ENCODE data around the gene ASMTL.
"Not testable (repeated sequence)": the region's sequence is repeated elsewhere in the genome, so short reads cannot be mapped to it uniquely, and the experiment has no call there.

The ASMTL gene

GRCh38 chrX:1427756-1428155 lies 25.0 kb downstream of the ASMTL start:
- no peak for DNase-seq

- DNase-seq, result not testable (repeated sequence)
Observed at GRCh38 chrX:1426321-1426720, 26.4 kb downstream of the ASMTL start.

DNA sequence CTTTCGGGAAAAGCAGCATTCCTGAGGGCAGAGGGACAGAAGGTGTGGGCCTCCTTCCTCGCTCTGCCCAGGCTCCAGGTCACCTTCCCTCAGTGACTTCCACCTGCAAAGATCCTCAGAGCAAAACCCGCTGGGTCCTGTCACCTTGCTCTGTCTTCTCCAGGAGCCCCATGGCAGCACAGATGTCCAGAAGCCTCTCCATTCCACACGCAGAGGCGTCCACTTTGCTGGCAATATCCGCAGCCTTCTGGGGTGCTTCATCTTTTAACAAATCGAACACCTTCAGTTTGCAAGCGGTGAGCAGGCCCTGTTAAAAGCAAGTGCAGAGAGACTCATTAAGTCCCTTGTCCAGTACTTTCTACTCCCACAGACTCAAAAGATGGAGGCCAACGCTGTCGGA lies 27.3 kb downstream of the ASMTL start:
- DNase-seq, result no peak

DNA sequence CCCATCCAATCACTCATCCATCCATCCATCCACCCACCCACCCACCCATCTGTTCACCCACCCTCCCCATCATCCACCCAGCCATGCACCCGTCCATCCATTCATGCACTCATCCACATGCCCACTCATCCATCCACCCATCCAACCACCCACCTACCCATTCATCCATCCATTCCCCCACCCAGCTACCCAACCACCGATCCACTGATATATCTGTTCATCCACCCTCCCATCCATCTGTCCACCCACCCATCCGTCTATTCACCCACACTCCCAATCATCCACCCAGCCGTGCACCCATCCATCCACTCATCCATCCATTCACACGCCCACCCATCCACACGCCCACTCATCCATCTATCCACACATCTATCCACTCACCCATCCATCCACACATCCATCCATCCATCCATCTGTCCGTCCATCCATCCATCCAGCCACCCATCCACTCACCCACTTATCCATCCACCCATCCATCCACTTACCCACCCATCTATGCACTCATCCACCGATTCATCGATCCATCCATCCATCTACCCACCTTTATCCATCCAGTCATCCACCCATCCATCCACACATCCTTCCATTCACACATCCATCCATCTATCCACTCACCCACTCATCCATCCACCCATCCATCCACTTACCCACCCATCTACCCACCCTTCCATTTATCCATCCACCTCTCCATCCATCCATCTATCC lies 28.4 kb downstream of the ASMTL start:
- DNase-seq, result no peak

GRCh38 chrX:1423215-1423614 lies 29.5 kb downstream of the ASMTL start:
- DNase-seq, result no peak

GRCh38 chrX:1422135-1422465 lies 30.6 kb downstream of the ASMTL start:
- no peak for DNase-seq

GRCh38 chrX:1421433-1422134 lies 31.1 kb downstream of the ASMTL start:
- DNase-seq, result no peak

DNA sequence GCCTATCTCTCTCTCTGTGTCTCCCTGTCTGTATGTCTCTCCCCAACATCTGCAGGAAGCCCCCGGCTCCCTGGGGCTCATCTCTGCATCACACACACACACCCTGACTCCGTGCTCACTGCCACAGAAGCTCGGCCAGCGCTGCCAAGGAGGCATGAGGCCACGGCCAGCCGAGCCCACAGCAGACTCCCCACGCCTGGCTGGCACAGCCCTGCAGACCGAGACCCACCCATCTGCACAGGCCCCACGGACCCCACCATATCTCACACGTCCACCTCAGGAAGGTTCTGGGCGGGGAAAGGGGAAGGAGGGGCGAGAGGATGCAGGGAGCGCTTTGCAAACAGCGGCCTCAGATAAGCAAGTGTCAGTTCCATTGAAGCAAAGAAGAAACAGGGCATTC lies 32.3 kb downstream of the ASMTL start:
- DNase-seq, result no peak

DNA sequence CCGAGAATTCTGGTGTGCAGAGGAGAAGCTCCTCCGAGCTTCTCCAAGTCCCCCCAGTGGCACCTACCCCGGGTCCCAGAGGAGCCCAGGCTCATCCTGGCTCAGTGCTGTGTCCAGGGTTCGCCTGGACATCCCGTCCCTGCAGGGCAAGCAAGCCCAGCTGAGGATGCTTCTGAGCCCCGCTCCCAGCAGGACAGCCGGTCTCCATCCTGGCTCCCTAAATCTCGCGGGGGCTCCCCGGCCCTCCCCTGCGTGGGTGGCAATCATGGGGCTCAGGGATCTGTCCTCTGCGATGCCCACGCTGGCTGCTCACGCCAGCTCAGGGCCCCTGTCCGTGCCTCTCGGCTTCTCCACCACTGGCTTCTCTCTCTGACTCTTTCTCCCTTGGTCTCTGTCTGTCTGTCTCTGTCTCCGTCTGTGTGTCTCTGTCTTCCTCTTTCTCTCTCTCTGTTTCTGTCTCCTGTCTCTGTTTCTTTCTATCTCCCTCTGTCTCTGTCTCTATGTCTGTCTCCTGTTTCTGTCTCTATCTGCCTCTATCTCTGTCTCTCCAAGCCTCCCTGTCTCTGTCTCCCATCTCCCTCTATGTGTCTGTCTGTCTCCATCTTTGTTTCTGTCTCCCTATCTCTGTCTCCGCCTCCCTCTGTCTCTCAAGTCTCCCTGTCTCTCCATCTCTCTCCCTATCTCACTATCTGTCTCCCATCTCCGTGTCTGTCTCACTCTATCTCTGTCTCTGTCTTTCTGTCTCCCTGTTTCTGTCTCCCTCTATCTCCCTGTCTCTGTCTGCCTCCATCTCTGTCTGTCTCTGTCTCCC lies 33.0 kb downstream of the ASMTL start:
- DNase-seq, result no peak

GRCh38 chrX:1418901-1419544 lies 33.7 kb downstream of the ASMTL start:
- DNase-seq, result no peak

- no peak for DNase-seq
Observed at GRCh38 chrX:1417921-1418771, 34.6 kb downstream of the ASMTL start.

GRCh38 chrX:1416965-1417760 lies 35.5 kb downstream of the ASMTL start:
- DNase-seq, result peak; percentile 43

- no peak for DNase-seq
Observed at GRCh38 chrX:1416327-1416784, 36.4 kb downstream of the ASMTL start.

DNA sequence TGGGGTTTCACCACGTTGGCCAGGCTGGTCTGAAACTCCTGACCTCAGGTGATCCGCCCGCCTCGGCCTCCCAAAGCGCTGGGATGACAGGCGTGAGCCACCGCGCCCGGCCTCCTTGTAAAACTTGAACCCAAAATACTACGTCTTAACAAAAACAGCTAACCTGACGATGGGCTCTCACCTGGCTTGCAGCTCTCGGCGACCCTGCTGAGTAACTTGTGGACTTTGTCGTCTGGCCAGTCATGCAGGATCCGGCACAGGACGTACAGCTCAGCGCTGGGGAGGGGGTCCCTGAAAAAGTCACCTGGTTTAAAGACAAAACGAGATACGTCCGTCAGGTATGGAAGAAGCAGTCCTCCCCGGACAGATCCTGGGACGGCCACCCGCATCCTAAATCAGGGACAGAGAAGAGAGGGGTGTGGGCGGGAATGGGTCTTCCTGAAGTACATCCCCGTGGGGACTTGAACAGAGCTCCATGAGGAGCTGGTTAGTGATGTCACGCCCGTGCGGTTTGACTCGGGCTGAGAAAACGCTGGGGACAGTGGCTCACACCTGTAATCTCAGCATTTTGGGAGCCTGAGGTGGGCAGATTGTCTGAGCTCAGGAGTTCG lies 40.1 kb downstream of the ASMTL start:
- DNase-seq, result no peak

GRCh38 chrX:1411326-1411725 lies 41.4 kb downstream of the ASMTL start:
- DNase-seq, result no peak

DNA sequence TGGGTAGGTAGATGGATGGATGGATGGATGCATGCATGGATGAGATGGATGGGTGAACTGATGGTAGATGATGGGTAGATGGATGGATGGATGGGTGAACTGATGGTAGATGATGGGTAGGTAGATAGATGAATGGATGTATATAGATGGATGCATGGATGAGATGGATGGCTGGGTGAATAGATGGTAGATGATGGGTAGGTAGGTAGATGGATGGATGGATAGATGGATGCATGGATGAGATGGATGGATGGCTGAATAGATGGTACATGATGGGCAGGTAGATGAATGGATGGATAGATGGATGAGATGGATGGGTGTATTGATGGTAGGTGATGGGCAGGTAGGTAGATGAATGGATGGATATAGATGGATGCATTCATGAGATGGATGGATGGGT lies 45.7 kb downstream of the ASMTL start:
- no peak for DNase-seq

- not testable (repeated sequence) for DNase-seq
Observed at GRCh38 chrX:1405769-1406168, 46.9 kb downstream of the ASMTL start.

DNA sequence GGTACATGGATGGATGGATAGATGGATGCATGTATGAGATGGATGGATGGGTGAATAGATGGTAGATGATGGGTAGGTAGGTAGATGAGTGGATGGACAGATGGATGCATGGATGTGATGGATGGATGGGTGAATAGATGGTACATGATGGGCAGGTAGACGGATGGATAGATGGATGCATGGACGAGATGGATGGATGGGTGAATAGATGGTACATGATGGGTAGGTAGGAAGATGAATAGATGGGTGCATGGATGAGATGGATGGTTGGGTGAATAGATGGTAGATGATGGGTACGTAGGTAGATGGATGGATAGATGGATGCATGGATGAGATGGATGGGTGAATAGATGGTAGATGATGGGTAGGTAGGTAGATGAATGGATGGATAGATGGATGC lies 48.8 kb downstream of the ASMTL start:
- not testable (repeated sequence) for DNase-seq

GRCh38 chrX:1403228-1403627 lies 49.5 kb downstream of the ASMTL start:
- no peak for DNase-seq

GRCh38 chrX:1401611-1402430 lies 50.9 kb downstream of the ASMTL start:
- no peak for DNase-seq

All from activated CD8-positive, alpha-beta memory T cell treated with anti-CD3 and anti-CD28 coated beads, Interleukin-2, amount 50 U/mL, for 48 hours (primary cell).